OCI-LY7 (cell line): ENCODE results near the gene FOXP3. TPM values are rescaled to one million over a fixed set of nuclear protein-coding genes. Genes with fewer than 3 reads are reported as not detected.

Source experiments
- Bru-seq: library from RNA; stranded (reverse); fragments of 400-500 nt; gene quantifications from one replicate; lab custom pipeline; 2021; lab: Mats Ljungman, UMichigan
- BruChase-seq, 2 experiments: library from RNA; stranded (reverse); fragments of 400-500 nt; gene quantifications; one replicate each; lab custom pipeline; 2021; lab: Mats Ljungman, UMichigan
- BruUV-seq: library from RNA; stranded (reverse); fragments of 400-500 nt; replicated peaks from 2 replicates; lab custom pipeline; 2021; lab: Mats Ljungman, UMichigan
- CTCF ChIA-PET: fragments of 300-600 bp; sonication (Branson Sonifier 250); formaldehyde crosslinking; loops from one replicate; lab custom pipeline; 2022; ENCODE audit warnings: antibody characterized with exemption; ENCODE audit not compliant: unreplicated experiment; lab: Charles Lee
- POLR2A ChIA-PET: fragments of 300-600 bp; sonication (Branson Sonifier 250); formaldehyde crosslinking; loops from one replicate; lab custom pipeline; 2022; ENCODE audit warnings: antibody characterized with exemption; lab: Charles Lee
- DNase-seq: peaks from one replicate; pipeline ENCODE4 v3.0.0-alpha.2; 2015; ENCODE audit warnings: low spot score
- H2AFZ ChIP-seq: fragments of 200-600 bp; sonication (generic), shearing (Covaris generic); 2 replicates; pipeline ENCODE4 v1.6.1; 2014; ENCODE audit warnings: mild to moderate bottlenecking, antibody characterized with exemption, low read length, moderate library complexity
- H3K27ac ChIP-seq: fragments of 200-600 bp; sonication (generic); 2 replicates; pipeline ENCODE4 v1.5.1; 2014; ENCODE audit warnings: mixed run types, low read depth, mild to moderate bottlenecking, moderate library complexity, low read length, inconsistent platforms; ENCODE audit not compliant: poor library complexity, severe bottlenecking
- H3K36me3 ChIP-seq: fragments of 200-600 bp; sonication (generic); 2 replicates; pipeline ENCODE4 v1.6.1; 2014; ENCODE audit warnings: mild to moderate bottlenecking, antibody characterized with exemption, low read length, moderate library complexity, mixed read lengths; ENCODE audit not compliant: insufficient read depth
- H3K4me1 ChIP-seq: fragments of 200-600 bp; sonication (generic); 2 replicates; pipeline ENCODE4 v1.5.1; 2014; ENCODE audit warnings: mild to moderate bottlenecking, low read length; ENCODE audit not compliant: insufficient read depth, poor library complexity, severe bottlenecking
- H3K4me2 ChIP-seq: fragments of 200-600 bp; sonication (generic); 2 replicates; pipeline ENCODE4 v1.6.1; 2014; ENCODE audit warnings: mild to moderate bottlenecking, low read length
- H3K4me3 ChIP-seq: fragments of 200-600 bp; sonication (generic); 2 replicates; pipeline ENCODE4 v1.5.1; 2014; ENCODE audit warnings: mild to moderate bottlenecking, low read depth, low read length; ENCODE audit not compliant: poor library complexity, severe bottlenecking
- H3K79me2 ChIP-seq: fragments of 200-600 bp; sonication (generic); 2 replicates; pipeline ENCODE4 v1.6.1; 2016; ENCODE audit warnings: low read depth, mild to moderate bottlenecking, low read length, moderate library complexity, mixed read lengths; ENCODE audit not compliant: insufficient read depth
- H3K9me2 ChIP-seq: fragments of 200-600 bp; sonication (generic); 2 replicates; pipeline ENCODE4 v1.6.1; 2016; ENCODE audit warnings: mild to moderate bottlenecking, low read length, mixed read lengths; ENCODE audit not compliant: insufficient read depth
- H3K9me3 ChIP-seq: fragments of 200-600 bp; sonication (generic); 2 replicates; pipeline ENCODE4 v1.6.1; 2014; ENCODE audit warnings: mild to moderate bottlenecking, mixed run types, low read length, mixed read lengths
- H4K20me1 ChIP-seq: fragments of 200-600 bp; sonication (generic); 2 replicates; pipeline ENCODE4 v1.6.1; 2014; ENCODE audit warnings: mild to moderate bottlenecking, antibody characterized with exemption, low read length, moderate library complexity, mixed read lengths; ENCODE audit not compliant: insufficient read depth
- EZH2phosphoT487 ChIP-seq: fragments of 200-600 bp; sonication (generic); IDR thresholded peaks from 2 replicates; pipeline ENCODE4 v1.6.1; 2018; ENCODE audit warnings: low read depth, borderline replicate concordance, mild to moderate bottlenecking, mixed run types, antibody characterized with exemption, low read length, moderate library complexity, mixed read lengths
- intact Hi-C: fragments of 100-400 bp; cut with micrococcal nuclease; formaldehyde crosslinking; loops from one replicate; pipeline ENCODE4 v1.10.0; 2022; ENCODE audit not compliant: unreplicated experiment
- long read RNA-seq: library from polyadenylated mRNA; stranded (forward); transcript quantifications from one replicate; pipeline ENCODE4 v2.0.0, GENCODE V29; 2022
- total RNA-seq, 2 experiments: library from RNA; depleted of rRNA in 1 of 2; stranded (reverse); fragments of >200 nt in 1 of 2; shearing (Covaris generic) in 1 of 2; gene quantifications; 2 replicates each; pipeline ENCODE4 v1.2.3, GENCODE V29; 2014 to 2022
- TF ChIP-seq, protein P1 (sequence below): fragments of 200-600 bp; sonication (generic); conservative IDR thresholded peaks from 2 replicates; pipeline ENCODE4 v1.5.1; 2014; ENCODE audit warnings: mild to moderate bottlenecking, antibody characterized with exemption, low read length, moderate library complexity, mixed read lengths

FOXP3 gene, protein sequence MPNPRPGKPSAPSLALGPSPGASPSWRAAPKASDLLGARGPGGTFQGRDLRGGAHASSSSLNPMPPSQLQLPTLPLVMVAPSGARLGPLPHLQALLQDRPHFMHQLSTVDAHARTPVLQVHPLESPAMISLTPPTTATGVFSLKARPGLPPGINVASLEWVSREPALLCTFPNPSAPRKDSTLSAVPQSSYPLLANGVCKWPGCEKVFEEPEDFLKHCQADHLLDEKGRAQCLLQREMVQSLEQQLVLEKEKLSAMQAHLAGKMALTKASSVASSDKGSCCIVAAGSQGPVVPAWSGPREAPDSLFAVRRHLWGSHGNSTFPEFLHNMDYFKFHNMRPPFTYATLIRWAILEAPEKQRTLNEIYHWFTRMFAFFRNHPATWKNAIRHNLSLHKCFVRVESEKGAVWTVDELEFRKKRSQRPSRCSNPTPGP
- total RNA-seq (2014; rRNA removed; shearing (Covaris generic)) (0.06 TPM in 1 of 2 replicates, not detected in the other), total RNA-seq (2022) (0.57 and 0.59 TPM in 2 replicates), Bru-seq, nascent RNA (percentile 21 among the genes with signal in this experiment), BruChase-seq, experiment 1, labeled RNA remaining after a 6-hour chase (percentile 24 among the genes with signal in this experiment), BruChase-seq, experiment 2, labeled RNA remaining after a 2-hour chase (percentile 18 among the genes with signal in this experiment)
- long read RNA-seq, partial matches to known transcripts, result 1 of 2 reads
- long read RNA-seq, other reads (novel, unspliced or antisense), result 1 of 2 reads

GRCh38 chrX:49264460-49264859, at the start of gene FOXP3:
FOXP3 (minus strand) TSS chrX:49264710; CDS start chrX:49258505, 6,205 bp downstream.
- POLR2A ChIA-PET, result no interaction called here
- Histone ChIP-seq H3K4me1 (peaks cover 7% of the 10 kb centered on the region), H3K9me2 (no peaks in the 10 kb centered on the region), H2AFZ (no peak within 1 kb of the TSS), H3K27ac (no peak within 1 kb of the TSS), H3K36me3 (no peaks in the 10 kb centered on the region), H3K4me3 (no peak within 1 kb of the TSS), H4K20me1 (no peaks in the 10 kb centered on the region), H3K9me3 (no peaks in the 10 kb centered on the region), H3K79me2 (no peaks in the 10 kb centered on the region), H3K4me2 (no peak within 1 kb of the TSS)
- DNase-seq, result no peak
- BruUV-seq, result no TSS peak
- CTCF ChIA-PET, result no interaction called here
- intact Hi-C loops, result loop anchor here (10.0 kb wide), 1 partner anchor 140 kb away; the partner anchor contains the start of gene GPKOW
- TF ChIP-seq, protein P1, sequence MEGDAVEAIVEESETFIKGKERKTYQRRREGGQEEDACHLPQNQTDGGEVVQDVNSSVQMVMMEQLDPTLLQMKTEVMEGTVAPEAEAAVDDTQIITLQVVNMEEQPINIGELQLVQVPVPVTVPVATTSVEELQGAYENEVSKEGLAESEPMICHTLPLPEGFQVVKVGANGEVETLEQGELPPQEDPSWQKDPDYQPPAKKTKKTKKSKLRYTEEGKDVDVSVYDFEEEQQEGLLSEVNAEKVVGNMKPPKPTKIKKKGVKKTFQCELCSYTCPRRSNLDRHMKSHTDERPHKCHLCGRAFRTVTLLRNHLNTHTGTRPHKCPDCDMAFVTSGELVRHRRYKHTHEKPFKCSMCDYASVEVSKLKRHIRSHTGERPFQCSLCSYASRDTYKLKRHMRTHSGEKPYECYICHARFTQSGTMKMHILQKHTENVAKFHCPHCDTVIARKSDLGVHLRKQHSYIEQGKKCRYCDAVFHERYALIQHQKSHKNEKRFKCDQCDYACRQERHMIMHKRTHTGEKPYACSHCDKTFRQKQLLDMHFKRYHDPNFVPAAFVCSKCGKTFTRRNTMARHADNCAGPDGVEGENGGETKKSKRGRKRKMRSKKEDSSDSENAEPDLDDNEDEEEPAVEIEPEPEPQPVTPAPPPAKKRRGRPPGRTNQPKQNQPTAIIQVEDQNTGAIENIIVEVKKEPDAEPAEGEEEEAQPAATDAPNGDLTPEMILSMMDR, result no peak

GRCh38 chrX:49312176-49312575, 47.7 kb upstream of the FOXP3 start:
- intact Hi-C loops, result no loop called here
- H3K36me3 ChIP-seq, result no peaks in the 10 kb centered on the region
- DNase-seq, result no peak
- no TSS peak for BruUV-seq
- H3K9me3 ChIP-seq, result no peaks in the 10 kb centered on the region
- no peak overlapping the region for H3K4me2 ChIP-seq
- H3K27ac ChIP-seq, result no peak overlapping the region
- CTCF ChIA-PET, result no interaction called here
- H3K79me2 ChIP-seq, result no peaks in the 10 kb centered on the region
- no peaks in the 10 kb centered on the region for H3K9me2 ChIP-seq
- no peak for TF ChIP-seq EZH2phosphoT487
- TF ChIP-seq, protein P1, result no peak
- POLR2A ChIA-PET, result no interaction called here
- H3K4me1 ChIP-seq, result no peaks in the 10 kb centered on the region
- H2AFZ ChIP-seq, result no peak overlapping the region
- H3K4me3 ChIP-seq, result no peak overlapping the region
- no peaks in the 10 kb centered on the region for H4K20me1 ChIP-seq
